ENCODE data around the gene CLMP. TPM values are rescaled to one million over a fixed set of nuclear protein-coding genes. Genes with fewer than 3 reads are reported as not detected.
A peak's percentile ranks its signal among the peaks of the same experiment; 100 is the strongest.
"Not testable (repeated sequence)": the region's sequence is repeated elsewhere in the genome, so short reads cannot be mapped to it uniquely, and the experiment has no call there.

CLMP gene
- total and polyA plus RNA-seq, 4 experiments from 2014 or later = 0.41 to 0.97 (median 0.53) TPM

DNA sequence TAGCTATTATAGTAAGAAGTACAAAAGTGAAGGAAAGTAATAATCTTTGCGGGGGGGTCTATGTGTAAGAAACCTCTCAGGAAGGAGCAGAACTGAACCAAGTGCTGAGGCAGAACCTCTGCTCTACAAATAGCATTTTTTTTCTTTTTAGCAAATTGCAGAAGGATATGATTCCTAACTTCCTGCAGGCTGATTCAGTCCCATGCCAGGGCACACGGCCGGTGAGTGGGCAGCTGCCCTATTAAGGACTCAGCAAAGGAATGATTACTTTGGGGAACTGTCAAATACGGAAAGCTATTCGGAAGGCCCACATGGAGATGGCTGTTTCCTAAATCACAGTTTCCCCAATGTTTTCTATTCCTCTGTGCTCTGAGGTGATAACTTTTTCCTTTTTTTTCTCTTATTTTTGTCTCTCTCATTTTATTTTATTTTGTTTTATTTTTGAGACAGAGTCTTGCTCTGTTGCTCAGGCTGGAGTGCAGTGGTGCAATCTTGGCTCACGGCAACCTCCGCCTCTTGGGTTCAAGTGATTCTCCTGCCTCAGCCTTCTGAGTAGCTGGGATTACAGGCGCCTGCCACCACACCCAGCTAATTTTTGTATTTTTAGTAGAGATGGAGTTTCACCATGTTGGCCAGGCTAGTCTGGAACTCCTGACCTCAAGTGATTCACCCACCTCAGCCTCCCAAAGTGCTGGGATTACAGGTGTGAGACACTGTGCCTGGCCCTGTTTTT is 62.8 kb downstream of the CLMP start:
- H3K36me3 Mint-ChIP-seq; H3K36me3 ChIP-seq (ENCODE audit: insufficient read depth, low read length); H3K9me3 ChIP-seq (ENCODE audit: control insufficient read depth in 1 of 2, low read length in 2 of 2); POLR2A ChIA-PET (ENCODE audit: partially characterized antibody); H3K4me3 ChIP-seq (ENCODE audit: low read length in 2 of 2); H3K27me3 Mint-ChIP-seq; H3K9me3 Mint-ChIP-seq; H3K4me1 Mint-ChIP-seq; intact Hi-C loops (cut with micrococcal nuclease); H3K27ac ChIP-seq (ENCODE audit: low read depth, low read length); H3K4me3 Mint-ChIP-seq; H3K27me3 ChIP-seq (ENCODE audit: insufficient read depth, low read length); H3K4me1 ChIP-seq (ENCODE audit: insufficient read depth, low read length); CTCF ChIA-PET (ENCODE audit: partially characterized antibody); DNase-seq; H3K27ac Mint-ChIP-seq: not testable (repeated sequence)

DNA sequence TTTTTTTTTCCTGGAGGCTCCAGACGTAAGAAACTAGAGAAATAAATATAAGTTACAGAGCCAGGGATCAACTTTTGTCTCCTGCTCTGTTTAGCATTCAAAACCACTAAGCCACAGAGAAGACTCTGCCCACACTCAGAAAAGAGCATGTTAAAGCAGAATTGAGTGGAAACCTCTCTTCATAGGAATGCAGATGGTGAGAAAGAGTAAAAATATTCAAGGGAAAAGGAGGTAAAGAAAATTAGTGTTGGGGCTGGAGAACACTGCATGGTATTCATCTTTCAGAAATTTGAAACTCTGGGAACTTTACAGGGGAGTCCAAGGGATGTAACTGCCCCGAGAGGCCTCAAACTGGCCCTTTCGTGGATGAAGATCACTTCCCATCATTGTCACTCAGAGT is 65.1 kb downstream of the CLMP start:
- ChIA-PET CTCF (ENCODE audit: partially characterized antibody) (interaction anchor here (0.7 kb wide), 1 partner anchor 72 kb away, joined by 3 read pairs; no protein-coding TSS in a partner anchor), POLR2A (ENCODE audit: partially characterized antibody) (no interaction called here)
- no peaks in the 10 kb centered on the region for H3K9me3 Mint-ChIP-seq
- no peak overlapping the region for H3K27ac Mint-ChIP-seq
- peak overlapping the region in 1 of 8 donors; percentile 35 for H3K4me3 Mint-ChIP-seq
- no peaks in the 10 kb centered on the region for H3K36me3 ChIP-seq (ENCODE audit: insufficient read depth, low read length)
- DNase-seq = no peak
- H3K4me3 ChIP-seq (ENCODE audit: low read length in 2 of 2) = no peak overlapping the region
- intact Hi-C loops (cut with micrococcal nuclease) = no loop called here
- no peaks in the 10 kb centered on the region for H3K36me3 Mint-ChIP-seq
- peaks cover 0 to 3% (median 0%) of the 10 kb centered on the region in 4 donors for H3K4me1 Mint-ChIP-seq
- H3K27ac ChIP-seq (ENCODE audit: low read depth, low read length) = no peak overlapping the region
- H3K9me3 ChIP-seq (ENCODE audit: control insufficient read depth in 1 of 2, low read length in 2 of 2) = no peaks in the 10 kb centered on the region
- no peaks in the 10 kb centered on the region for H3K4me1 ChIP-seq (ENCODE audit: insufficient read depth, low read length)
- no peaks in the 10 kb centered on the region for H3K27me3 Mint-ChIP-seq
- H3K27me3 ChIP-seq (ENCODE audit: insufficient read depth, low read length) = no peaks in the 10 kb centered on the region

DNA sequence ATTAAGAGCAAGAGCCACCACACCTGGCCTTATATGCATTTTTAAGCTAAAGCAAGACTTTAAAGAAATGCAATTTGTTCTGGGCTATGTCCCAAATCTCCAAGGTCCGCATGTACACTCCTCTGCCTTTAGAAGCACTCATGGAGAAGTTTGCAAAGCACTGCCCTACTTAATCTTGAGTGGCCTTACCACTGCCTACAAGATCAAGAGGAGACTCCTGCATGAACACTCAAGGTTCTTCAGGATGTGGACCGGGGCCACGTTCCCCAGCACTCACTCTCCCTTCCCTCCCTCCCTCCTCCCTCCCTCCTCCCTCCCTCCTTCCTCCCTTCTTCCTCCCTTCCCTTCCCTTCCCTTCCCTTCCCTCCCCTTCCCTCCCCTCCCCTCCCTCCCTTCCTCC is 69.9 kb downstream of the CLMP start:
- ChIA-PET CTCF (ENCODE audit: partially characterized antibody) (interaction anchor here (0.8 to 3.4 kb wide), 2 partner anchors 14 to 22 kb away, joined by 3 to 15 read pairs; no protein-coding TSS in a partner anchor), POLR2A (ENCODE audit: partially characterized antibody) (no interaction called here)
- Histone ChIP-seq H3K27ac (ENCODE audit: low read depth, low read length) (no peak overlapping the region), H3K27me3 (ENCODE audit: insufficient read depth, low read length) (no peaks in the 10 kb centered on the region), H3K9me3 (ENCODE audit: control insufficient read depth in 1 of 2, low read length in 2 of 2) (no peaks in the 10 kb centered on the region), H3K4me1 (ENCODE audit: insufficient read depth, low read length) (no peaks in the 10 kb centered on the region), H3K4me3 (ENCODE audit: low read length in 2 of 2) (no peak overlapping the region), H3K36me3 (ENCODE audit: insufficient read depth, low read length) (no peaks in the 10 kb centered on the region)
- no peaks in the 10 kb centered on the region for H3K9me3 Mint-ChIP-seq
- no peak overlapping the region for H3K4me3 Mint-ChIP-seq
- no peak overlapping the region for H3K27ac Mint-ChIP-seq
- peaks cover 0 to 3% (median 0%) of the 10 kb centered on the region in 4 donors for H3K4me1 Mint-ChIP-seq
- peaks cover 3 to 4% of the 10 kb centered on the region in 2 donors for H3K27me3 Mint-ChIP-seq
- peaks cover 0 to 8% of the 10 kb centered on the region in 2 donors for H3K36me3 Mint-ChIP-seq
- intact Hi-C loops (cut with micrococcal nuclease) = no loop called here
- no peak for DNase-seq

DNA sequence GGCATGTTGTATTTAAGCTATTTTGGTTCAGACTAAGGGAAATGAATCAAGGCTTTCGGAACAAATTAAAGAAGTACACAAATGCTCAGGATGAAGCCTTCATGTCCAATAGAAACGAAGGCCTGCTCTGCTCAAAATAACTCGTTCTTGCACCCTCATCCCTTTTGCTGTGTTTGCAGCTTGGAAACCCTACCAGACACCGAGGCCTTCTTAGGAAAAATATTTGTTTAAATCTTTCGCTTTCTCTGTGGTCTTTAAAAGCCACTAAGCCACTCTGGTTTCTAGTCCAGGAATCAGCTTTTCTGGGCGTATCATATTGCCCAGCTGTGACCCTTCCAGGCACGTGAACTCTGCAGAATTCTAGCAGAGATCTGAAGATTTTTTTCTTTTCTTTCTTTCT is 72.2 kb downstream of the CLMP start:
- H3K9me3 Mint-ChIP-seq = no peaks in the 10 kb centered on the region
- peaks cover 0 to 8% of the 10 kb centered on the region in 2 donors for H3K36me3 Mint-ChIP-seq
- H3K27ac ChIP-seq (ENCODE audit: low read depth, low read length) = no peak overlapping the region
- ChIA-PET CTCF (ENCODE audit: partially characterized antibody) (interaction anchor here (1.0 to 3.4 kb wide), 4 partner anchors 12 to 120 kb away, joined by 3 to 15 read pairs (median 4); no protein-coding TSS in a partner anchor), POLR2A (ENCODE audit: partially characterized antibody) (no interaction called here)
- no peak for DNase-seq
- no peak overlapping the region for H3K4me3 Mint-ChIP-seq
- peaks cover 3 to 4% of the 10 kb centered on the region in 2 donors for H3K27me3 Mint-ChIP-seq
- H3K27ac Mint-ChIP-seq = no peak overlapping the region
- no peak overlapping the region for H3K4me3 ChIP-seq (ENCODE audit: low read length in 2 of 2)
- H3K4me1 Mint-ChIP-seq = no peaks in the 10 kb centered on the region
- H3K36me3 ChIP-seq (ENCODE audit: insufficient read depth, low read length) = no peaks in the 10 kb centered on the region
- intact Hi-C loops (cut with micrococcal nuclease) = no loop called here
- H3K27me3 ChIP-seq (ENCODE audit: insufficient read depth, low read length) = no peaks in the 10 kb centered on the region
- no peaks in the 10 kb centered on the region for H3K9me3 ChIP-seq (ENCODE audit: control insufficient read depth in 1 of 2, low read length in 2 of 2)
- H3K4me1 ChIP-seq (ENCODE audit: insufficient read depth, low read length) = no peaks in the 10 kb centered on the region

DNA sequence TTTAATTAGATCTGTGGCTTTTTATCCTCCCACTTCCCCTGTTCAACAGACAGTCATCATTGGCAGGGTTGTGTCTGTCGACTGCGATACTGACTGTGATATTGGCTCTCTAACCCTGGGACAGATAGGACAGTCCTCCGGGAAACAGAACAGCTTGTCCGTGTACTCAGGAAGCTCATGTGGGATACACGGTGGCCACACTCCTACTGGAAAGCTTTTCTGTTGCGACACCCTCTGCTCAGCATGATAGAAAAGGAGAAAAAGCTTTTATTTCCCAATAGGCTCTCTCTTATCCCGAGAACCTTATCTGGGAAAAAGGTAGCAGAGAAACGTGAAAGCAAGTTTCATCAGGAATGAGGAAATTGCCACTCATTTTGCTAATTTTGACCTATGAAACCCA is 72.7 kb downstream of the CLMP start:
- no peaks in the 10 kb centered on the region for H3K36me3 ChIP-seq (ENCODE audit: insufficient read depth, low read length)
- intact Hi-C loops (cut with micrococcal nuclease) = no loop called here
- no peak overlapping the region for H3K27ac ChIP-seq (ENCODE audit: low read depth, low read length)
- H3K27me3 ChIP-seq (ENCODE audit: insufficient read depth, low read length) = no peaks in the 10 kb centered on the region
- Mint-ChIP-seq H3K9me3 (no peaks in the 10 kb centered on the region), H3K27ac (no peak overlapping the region), H3K4me3 (no peak overlapping the region), H3K4me1 (no peaks in the 10 kb centered on the region), H3K27me3 (peaks cover 3 to 4% of the 10 kb centered on the region in 2 donors), H3K36me3 (peaks cover 0 to 8% of the 10 kb centered on the region in 2 donors)
- no peak overlapping the region for H3K4me3 ChIP-seq (ENCODE audit: low read length in 2 of 2)
- DNase-seq = no peak
- no peaks in the 10 kb centered on the region for H3K9me3 ChIP-seq (ENCODE audit: control insufficient read depth in 1 of 2, low read length in 2 of 2)
- H3K4me1 ChIP-seq (ENCODE audit: insufficient read depth, low read length) = no peaks in the 10 kb centered on the region
- CTCF ChIA-PET (ENCODE audit: partially characterized antibody) = interaction anchor here (1.0 to 3.4 kb wide), 4 partner anchors 11 to 121 kb away, joined by 3 to 15 read pairs (median 4); no protein-coding TSS in a partner anchor
- POLR2A ChIA-PET (ENCODE audit: partially characterized antibody) = no interaction called here

DNA sequence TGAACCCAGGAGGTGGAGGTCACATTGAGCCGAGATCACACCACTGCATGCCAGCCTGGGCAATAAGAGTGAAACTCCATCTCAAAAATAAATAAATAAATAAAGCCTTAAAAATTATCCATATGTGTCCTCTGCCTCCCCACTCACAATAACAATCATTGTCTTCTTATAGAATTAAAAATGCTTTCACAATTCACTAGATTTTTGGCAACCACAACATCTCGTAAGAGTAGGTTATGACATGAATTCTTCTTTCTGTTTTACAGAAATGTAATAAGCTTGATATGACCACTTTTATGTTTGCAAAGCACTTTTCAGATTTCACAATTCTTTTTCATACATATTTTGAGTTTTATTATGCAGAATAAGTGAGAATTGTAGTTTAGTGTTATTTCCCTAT is 78.6 kb downstream of the CLMP start:
- Histone ChIP-seq H3K36me3 (ENCODE audit: insufficient read depth, low read length) (no peaks in the 10 kb centered on the region), H3K4me1 (ENCODE audit: insufficient read depth, low read length) (no peaks in the 10 kb centered on the region), H3K27me3 (ENCODE audit: insufficient read depth, low read length) (no peaks in the 10 kb centered on the region), H3K4me3 (ENCODE audit: low read length in 2 of 2) (no peak overlapping the region), H3K9me3 (ENCODE audit: control insufficient read depth in 1 of 2, low read length in 2 of 2) (peaks cover 0 to 3% of the 10 kb centered on the region in 2 donors), H3K27ac (ENCODE audit: low read depth, low read length) (no peak overlapping the region)
- Mint-ChIP-seq H3K9me3 (peaks cover 0 to 7% (median 0%) of the 10 kb centered on the region in 8 donors), H3K4me3 (no peak overlapping the region), H3K36me3 (peaks cover 0 to under 1% of the 10 kb centered on the region in 2 donors), H3K27me3 (peaks cover 0 to 3% of the 10 kb centered on the region in 2 donors), H3K4me1 (peaks cover 0 to 2% (median under 1%) of the 10 kb centered on the region in 4 donors), H3K27ac (no peak overlapping the region)
- POLR2A ChIA-PET (ENCODE audit: partially characterized antibody) = no interaction called here
- no peak for DNase-seq
- intact Hi-C loops (cut with micrococcal nuclease) = no loop called here
- CTCF ChIA-PET (ENCODE audit: partially characterized antibody) = interaction anchor here (2.2 to 16.6 kb wide), 2 partner anchors 129 to 145 kb away, joined by 7 to 253 read pairs; no protein-coding TSS in a partner anchor

DNA sequence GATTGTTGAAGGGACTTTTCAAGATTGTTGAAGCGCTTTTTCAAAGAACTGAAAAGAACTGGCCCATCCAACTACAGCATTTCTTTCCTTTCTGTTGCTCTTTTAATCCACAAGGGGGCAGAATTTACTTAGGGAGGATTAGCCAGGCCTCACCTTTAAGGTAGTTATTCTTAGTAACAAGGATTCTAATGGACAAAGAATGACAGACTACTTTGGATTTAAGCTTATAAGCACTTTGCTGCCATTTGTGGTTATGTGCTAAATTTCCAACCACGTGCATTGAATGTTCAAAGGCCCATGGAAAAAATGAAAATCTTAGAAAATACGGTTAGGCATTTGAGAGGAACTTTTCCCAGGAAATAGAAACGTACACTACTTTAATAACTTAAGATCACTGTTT is 83.6 kb downstream of the CLMP start:
- Mint-ChIP-seq H3K36me3 (no peaks in the 10 kb centered on the region), H3K4me1 (peaks cover 5 to 9% (median 6%) of the 10 kb centered on the region in 4 donors), H3K4me3 (no peak overlapping the region), H3K9me3 (peaks cover 0 to 7% (median 0%) of the 10 kb centered on the region in 8 donors), H3K27me3 (peaks cover 0 to 3% of the 10 kb centered on the region in 2 donors), H3K27ac (no peak overlapping the region)
- intact Hi-C loops (cut with micrococcal nuclease) = loop anchor here (1.0 kb wide), 2 partner anchors 136 to 150 kb away; no protein-coding TSS in a partner anchor
- Histone ChIP-seq H3K9me3 (ENCODE audit: control insufficient read depth in 1 of 2, low read length in 2 of 2) (peaks cover 0 to 3% of the 10 kb centered on the region in 2 donors), H3K4me1 (ENCODE audit: insufficient read depth, low read length) (peaks cover 5% of the 10 kb centered on the region), H3K27ac (ENCODE audit: low read depth, low read length) (no peak overlapping the region), H3K27me3 (ENCODE audit: insufficient read depth, low read length) (no peaks in the 10 kb centered on the region), H3K36me3 (ENCODE audit: insufficient read depth, low read length) (no peaks in the 10 kb centered on the region), H3K4me3 (ENCODE audit: low read length in 2 of 2) (no peak overlapping the region)
- CTCF ChIA-PET (ENCODE audit: partially characterized antibody) = interaction anchor here (0.6 to 16.6 kb wide), 27 partner anchors 10 to 1583 kb away, joined by 3 to 414 read pairs (median 4); partner anchors contain the start of gene HSPA8
- DNase-seq = peak in 4 of 5 donors; percentile 43 to 56 (median 46)
- POLR2A ChIA-PET (ENCODE audit: partially characterized antibody) = interaction anchor here (0.9 to 2.2 kb wide), 2 partner anchors 49 to 55 kb away, joined by 4 to 7 read pairs; partner anchors contain the start of gene HSPA8

All from CD4-positive, alpha-beta memory T cell (primary cell).